Stomach (tissue), 9 donors: Measurements from ENCODE around the gene CBX7. TPM values are rescaled to one million over a fixed set of nuclear protein-coding genes. Genes with fewer than 3 reads are reported as not detected.

ENCODE experiments used
- DNase-seq, 2 donors: peaks; one replicate each; pipeline versions ENCODE4 v3.0.0 to v3.0.0-alpha.2; 2013 to 2019
- H3K27ac ChIP-seq, 5 donors: fragments of 200-600 bp in 4 of 5; sonication (generic) in 4 of 5; one replicate each; pipeline ENCODE4 v1.5.1; 2013 to 2019; ENCODE audit warnings: mild to moderate bottlenecking in 1 of 5, moderate library complexity in 1 of 5
- H3K27me3 ChIP-seq, 3 donors: fragments of 200-600 bp; sonication (generic); one replicate each; pipeline ENCODE4 v1.5.1; 2017 to 2019; ENCODE audit warnings: mixed run types in 1 of 3
- H3K36me3 ChIP-seq, 4 donors: fragments of 200-600 bp; sonication (generic); 1 replicate in 3 of 4; 2 replicates in 1 of 4; pipeline ENCODE4 v1.5.1; 2016 to 2019
- H3K4me1 ChIP-seq, 4 donors: fragments of 200-600 bp; sonication (generic); one replicate each; pipeline ENCODE4 v1.5.1; 2016 to 2019
- H3K4me3 ChIP-seq, 4 donors: fragments of 200-600 bp; sonication (generic) in 3 of 4; one replicate each; pipeline ENCODE4 v1.5.1; 2016 to 2019; ENCODE audit warnings: mild to moderate bottlenecking in 1 of 4
- H3K9me3 ChIP-seq, 4 donors: fragments of 200-600 bp; sonication (generic); one replicate each; pipeline ENCODE4 v1.5.1; 2016 to 2019
- CTCF ChIP-seq, 7 experiments: fragments of 450-650 bp in 4 of 7; fragments of 200-600 bp in 3 of 7; sonication (generic) in 3 of 7; IDR thresholded peaks; one replicate each; pipeline ENCODE4 v1.5.1; 2016 to 2019; ENCODE audit warnings: antibody characterized with exemption in 7 of 7, control low read depth in 2 of 7, mild to moderate bottlenecking in 1 of 7
- EP300 ChIP-seq: sonication (generic); formaldehyde crosslinking; IDR thresholded peaks from one replicate; pipeline ENCODE4 v1.6.1; 2017; ENCODE audit warnings: antibody characterized with exemption
- POLR2A ChIP-seq, 4 donors: fragments of 450-650 bp; IDR thresholded peaks; one replicate each; pipeline ENCODE4 v1.6.1; 2016; ENCODE audit warnings: antibody characterized with exemption in 4 of 4, control low read depth in 2 of 4, mild to moderate bottlenecking in 1 of 4, moderate library complexity in 1 of 4
- POLR2AphosphoS5 ChIP-seq, 3 donors: sonication (generic); formaldehyde crosslinking; IDR thresholded peaks; one replicate each; pipeline ENCODE4 v1.6.1; 2016; ENCODE audit warnings: antibody characterized with exemption in 3 of 3
- WGBS, 5 donors: extraction: QIAGEN DNeasy Blood & Tissue Kit in 3 of 5; methylation state at CpG; one replicate each; pipeline versions ENCODE4 v1.1.5 to v1.1.7; 2013 to 2018; 5-methylcytosine and 5-hydroxymethylcytosine counted together
- intact Hi-C: fragments of 100-400 bp; cut with DNase I; formaldehyde crosslinking; loops from one replicate; pipeline ENCODE4 v1.15.1; 2023; ENCODE audit warnings: low total_unique reads
- polyA plus RNA-seq, 3 donors: library from polyadenylated mRNA; stranded (reverse); fragments of 200-250 nt; gene quantifications; one replicate each; pipeline ENCODE4 v1.2.3, GENCODE V29; 2013
- small RNA-seq, 4 donors: library from RNA; depleted of rRNA; stranded (forward); fragments of <200 nt; gene quantifications; one replicate each; pipeline ENCODE3, GENCODE V24; 2016
- total RNA-seq, 5 donors: library from RNA; depleted of rRNA; stranded (reverse); fragments of >200 nt; gene quantifications; one replicate each; pipeline versions ENCODE4 v1.1.0 to v1.2.3, GENCODE V29; 2014 to 2016
- donor health status: healthy with polysubstance abuse.
- donor health status: Bipolar disorder and iron deficiency.
- donor health status: healthy.

The CBX7 gene
- total and polyA plus RNA-seq, 8 donors = 10.1 to 84.6 (median 29.7) TPM

GRCh38 chr22:39081016-39081415 is 71.5 kb downstream of the CBX7 start:
- Histone ChIP-seq H3K4me3 (no peak overlapping the region), H3K4me1 (peaks cover 6 to 16% (median 12%) of the 10 kb centered on the region in 4 donors), H3K36me3 (peaks cover 0 to 26% (median 21%) of the 10 kb centered on the region in 4 donors), H3K27ac (no peak overlapping the region), H3K27me3 (no peaks in the 10 kb centered on the region), H3K9me3 (no peaks in the 10 kb centered on the region)
- intact Hi-C loops = no loop called here
- DNase-seq = no peak
- TF ChIP-seq POLR2AphosphoS5 (IDR thresholded peaks at IDR 0.05) (no peak), CTCF (IDR thresholded peaks at IDR 0.05) (no peak), POLR2A (IDR thresholded peaks at IDR 0.05) (no peak), EP300 (no peak)
- 84 to 90% (median 90%) methylated on average over 12 of the region's 12 CpGs for WGBS, 5 donors

Small RNA genes lying within 50 kb of the gene (small RNA-seq; reads per million reads assigned to genes)
- gene COX5BP7 = 0 reads per million in 4 donors

Other genes starting within 250 kb of the CBX7 start
- gene APOBEC3A, start 195.1 kb downstream of the CBX7 start, total RNA-seq = 1 to 10 TPM in 2 of 5 donors, not detected in 3; 1.8 to 3.3 TPM
- gene APOBEC3A, start 195.1 kb downstream of the CBX7 start, polyA plus RNA-seq = 1 to 10 TPM in 2 of 3 donors, not detected in 1; 1.2 to 1.9 TPM
- gene APOBEC3B, start 170.3 kb downstream of the CBX7 start, total RNA-seq = 1 to 10 TPM in 2 of 5 donors, not detected in 3; 1.1 to 4.8 TPM
- 1 to 10 TPM; 1.7 to 8.7 (median 3.8) TPM for gene APOBEC3B, start 170.3 kb downstream of the CBX7 start, polyA plus RNA-seq
- 10 to 100 TPM in 1 of 5 donors, 1 to 10 TPM in 4; 1.2 to 11.6 (median 2.0) TPM for gene APOBEC3C, start 138.4 kb downstream of the CBX7 start, total RNA-seq
- gene APOBEC3C, start 138.4 kb downstream of the CBX7 start, polyA plus RNA-seq = 10 to 100 TPM; 12.1 to 15.4 (median 14.9) TPM
- gene APOBEC3D, start 131.6 kb downstream of the CBX7 start, total RNA-seq = 1 to 10 TPM in 3 of 5 donors, under 1 TPM in 1, not detected in 1; 0.29 to 5.3 (median 2.4) TPM
- 1 to 10 TPM; 1.3 to 3.3 (median 2.9) TPM for gene APOBEC3D, start 131.6 kb downstream of the CBX7 start, polyA plus RNA-seq
- gene APOBEC3F, start 111.8 kb downstream of the CBX7 start, total RNA-seq = 1 to 10 TPM in 3 of 5 donors, under 1 TPM in 1, not detected in 1; 0.89 to 4.1 (median 2.3) TPM
- 1 to 10 TPM; 4.1 to 8.2 (median 4.6) TPM for gene APOBEC3F, start 111.8 kb downstream of the CBX7 start, polyA plus RNA-seq
- gene APOBEC3G, start 75.4 kb downstream of the CBX7 start, total RNA-seq = 10 to 100 TPM in 1 of 5 donors, 1 to 10 TPM in 2, under 1 TPM in 1, not detected in 1; 0.45 to 19.6 (median 3.6) TPM
- gene APOBEC3G, start 75.4 kb downstream of the CBX7 start, polyA plus RNA-seq = 1 to 10 TPM; 4.1 to 9.3 (median 7.0) TPM
- gene APOBEC3H, start 55.4 kb downstream of the CBX7 start, total RNA-seq = 1 to 10 TPM in 1 of 5 donors, not detected in 4; 7.8 TPM
- gene APOBEC3H, start 55.4 kb downstream of the CBX7 start, polyA plus RNA-seq = under 1 TPM in 1 of 3 donors, not detected in 2; 0.63 TPM
- 10 to 100 TPM in 2 of 5 donors, 1 to 10 TPM in 3; 1.2 to 58.5 (median 9.5) TPM for gene PDGFB, start 92.3 kb upstream of the CBX7 start, total RNA-seq
- gene PDGFB, start 92.3 kb upstream of the CBX7 start, polyA plus RNA-seq = 1 to 10 TPM; 3.6 to 4.1 (median 3.6) TPM
- gene RPL3, start 166.9 kb upstream of the CBX7 start, total RNA-seq = 1,000 to 10,000 TPM in 4 of 5 donors, 100 to 1,000 TPM in 1; 940 to 2,730 (median 1,959) TPM
- gene RPL3, start 166.9 kb upstream of the CBX7 start, polyA plus RNA-seq = 1,000 to 10,000 TPM; 2,938 to 5,267 (median 3,478) TPM
- gene SYNGR1, start 197.3 kb upstream of the CBX7 start, total RNA-seq = 1 to 10 TPM in 4 of 5 donors, under 1 TPM in 1; 0.45 to 9.3 (median 5.2) TPM
- gene SYNGR1, start 197.3 kb upstream of the CBX7 start, polyA plus RNA-seq = 10 to 100 TPM in 1 of 3 donors, 1 to 10 TPM in 2; 7.3 to 18.1 (median 7.8) TPM
- 10 to 100 TPM; 11.9 to 76.8 (median 19.1) TPM for gene TAB1, start 247.1 kb upstream of the CBX7 start, total RNA-seq
- 10 to 100 TPM; 12.8 to 13.9 (median 13.4) TPM for gene TAB1, start 247.1 kb upstream of the CBX7 start, polyA plus RNA-seq